Bone marrow (tissue), 2 donors: Measurements from ENCODE around the gene MUC2.
"Not testable (repeated sequence)": the region's sequence is repeated elsewhere in the genome, so short reads cannot be mapped to it uniquely, and the experiment has no call there.

Source experiments
- DNase-seq, 2 donors: peaks; one replicate each; lab custom pipeline; 2025; lab: John Stamatoyannopoulos, UW

MUC2 gene

GRCh38 chr11:1106387-1106786, 31.7 kb downstream of the MUC2 start:
- DNase-seq = no peak

- no peak for DNase-seq
Observed at GRCh38 chr11:1107316-1108245, 32.9 kb downstream of the MUC2 start.

GRCh38 chr11:1108246-1108900, 33.7 kb downstream of the MUC2 start:
- DNase-seq = no peak

GRCh38 chr11:1109101-1109917, 34.6 kb downstream of the MUC2 start:
- no peak for DNase-seq

GRCh38 chr11:1109918-1110705, 35.4 kb downstream of the MUC2 start:
- DNase-seq = no peak

- DNase-seq = no peak
Observed at GRCh38 chr11:1111545-1112212, 37.0 kb downstream of the MUC2 start.

- DNase-seq = no peak
Observed at GRCh38 chr11:1112351-1113191, 37.9 kb downstream of the MUC2 start.

GRCh38 chr11:1113405-1114201, 38.9 kb downstream of the MUC2 start:
- DNase-seq = no peak

- DNase-seq = not testable (repeated sequence)
Observed at GRCh38 chr11:1115292-1115691, 40.6 kb downstream of the MUC2 start.

- no peak for DNase-seq
Observed at GRCh38 chr11:1116104-1116503, 41.4 kb downstream of the MUC2 start.

- DNase-seq = no peak
Observed at GRCh38 chr11:1116666-1117390, 42.2 kb downstream of the MUC2 start.

GRCh38 chr11:1117992-1118391, 43.3 kb downstream of the MUC2 start:
- no peak for DNase-seq

- DNase-seq = no peak
Observed at GRCh38 chr11:1118755-1119603, 44.3 kb downstream of the MUC2 start.

- DNase-seq = no peak
Observed at GRCh38 chr11:1119604-1120146, 45.0 kb downstream of the MUC2 start.

GRCh38 chr11:1120532-1121330, 46.1 kb downstream of the MUC2 start:
- no peak for DNase-seq

- no peak for DNase-seq
Observed at GRCh38 chr11:1121331-1121812, 46.7 kb downstream of the MUC2 start.
